ENCODE results near the gene SYT10.

DNA sequence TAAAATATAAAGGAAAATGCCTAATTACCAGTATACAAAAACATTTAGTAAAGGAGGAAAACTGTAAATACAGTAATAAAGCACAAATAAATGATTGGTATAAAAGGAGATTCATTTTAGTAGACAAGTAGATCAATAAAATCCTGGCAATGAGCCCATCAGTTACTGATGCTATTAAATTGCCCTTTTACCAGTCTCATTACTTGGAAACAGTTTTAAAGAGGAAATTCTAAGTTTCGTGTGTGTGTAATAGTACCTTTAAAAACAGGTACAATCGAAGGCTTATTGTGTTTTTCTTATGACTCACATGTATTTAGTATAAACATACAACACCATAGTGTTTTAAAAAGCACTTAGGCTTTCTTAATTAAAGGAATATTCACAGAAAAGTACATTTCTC is 46.4 kb upstream of the SYT10 start:
- TF ChIP-seq, protein P1, sequence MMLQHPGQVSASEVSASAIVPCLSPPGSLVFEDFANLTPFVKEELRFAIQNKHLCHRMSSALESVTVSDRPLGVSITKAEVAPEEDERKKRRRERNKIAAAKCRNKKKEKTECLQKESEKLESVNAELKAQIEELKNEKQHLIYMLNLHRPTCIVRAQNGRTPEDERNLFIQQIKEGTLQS (CRISPR knock-in tag; conservative IDR thresholded peaks at IDR 0.05), result no peak
- TF ChIP-seq ZNF138 (CRISPR knock-in tag; conservative IDR thresholded peaks at IDR 0.05), result no peak
